Brain microvascular endothelial cell (primary cell): ENCODE data around the gene SLC44A4.

Experiments
- DNase-seq: peaks from one replicate; pipeline ENCODE4 v3.0.0-alpha.2; 2020
- H3K27ac ChIP-seq: fragments of 250-450 bp; sonication (Bioruptor Pico); 2 replicates; pipeline ENCODE4 v1.5.1; 2020; ENCODE audit warnings: mild to moderate bottlenecking, moderate library complexity
- H3K27me3 ChIP-seq: fragments of 250-450 bp; sonication (Bioruptor Pico); replicated peaks from 2 replicates; pipeline ENCODE4 v1.5.1; 2020; ENCODE audit warnings: mild to moderate bottlenecking
- H3K36me3 ChIP-seq: fragments of 250-450 bp; sonication (Bioruptor Pico); replicated peaks from 2 replicates; pipeline ENCODE4 v1.5.1; 2020; ENCODE audit warnings: mild to moderate bottlenecking
- H3K4me3 ChIP-seq: 2 replicates; pipeline ENCODE4 v1.5.1; 2011; ENCODE audit warnings: low read depth, mild to moderate bottlenecking, control low read depth, low read length, moderate library complexity
- in situ Hi-C: cut with HindIII; loops from 2 replicates; pipeline ENCODE4 v1.10.0; 2017; ENCODE audit warnings: low sequenced_read_pairs, low pct_ligation_motif_present
- TF ChIP-seq, protein P1 (sequence below): IDR thresholded peaks from 2 replicates; pipeline ENCODE4 v1.5.1; 2011; ENCODE audit warnings: low read depth, mild to moderate bottlenecking, moderate library complexity, low read length, control low read depth, inconsistent platforms; ENCODE audit errors: missing control alignments

Gene SLC44A4

DNA sequence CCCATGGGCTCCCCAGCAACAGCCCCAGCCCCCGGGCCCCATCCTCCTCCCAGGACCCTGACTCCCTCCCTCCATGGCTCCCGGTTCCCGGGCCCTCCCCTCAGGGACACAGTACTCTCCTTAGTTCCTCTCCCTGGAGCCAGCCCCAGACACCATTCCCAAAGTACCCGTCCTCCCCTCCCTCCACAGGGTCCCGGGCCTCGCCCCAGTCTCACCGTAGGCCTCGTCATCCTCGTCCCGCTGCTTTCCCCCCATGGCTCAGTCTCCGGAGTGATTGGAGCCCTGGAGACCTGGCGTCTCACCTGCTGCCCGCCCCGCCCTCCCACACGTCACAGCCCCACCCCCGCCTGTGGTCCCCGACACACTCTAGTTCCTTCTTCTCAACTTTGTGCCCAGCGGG is at the start of gene SLC44A4:
SLC44A4 (minus strand) TSS at position 272 of the 400 bp plus-strand sequence; CDS start at position 255, 17 bp downstream.
- TF ChIP-seq, protein P1, sequence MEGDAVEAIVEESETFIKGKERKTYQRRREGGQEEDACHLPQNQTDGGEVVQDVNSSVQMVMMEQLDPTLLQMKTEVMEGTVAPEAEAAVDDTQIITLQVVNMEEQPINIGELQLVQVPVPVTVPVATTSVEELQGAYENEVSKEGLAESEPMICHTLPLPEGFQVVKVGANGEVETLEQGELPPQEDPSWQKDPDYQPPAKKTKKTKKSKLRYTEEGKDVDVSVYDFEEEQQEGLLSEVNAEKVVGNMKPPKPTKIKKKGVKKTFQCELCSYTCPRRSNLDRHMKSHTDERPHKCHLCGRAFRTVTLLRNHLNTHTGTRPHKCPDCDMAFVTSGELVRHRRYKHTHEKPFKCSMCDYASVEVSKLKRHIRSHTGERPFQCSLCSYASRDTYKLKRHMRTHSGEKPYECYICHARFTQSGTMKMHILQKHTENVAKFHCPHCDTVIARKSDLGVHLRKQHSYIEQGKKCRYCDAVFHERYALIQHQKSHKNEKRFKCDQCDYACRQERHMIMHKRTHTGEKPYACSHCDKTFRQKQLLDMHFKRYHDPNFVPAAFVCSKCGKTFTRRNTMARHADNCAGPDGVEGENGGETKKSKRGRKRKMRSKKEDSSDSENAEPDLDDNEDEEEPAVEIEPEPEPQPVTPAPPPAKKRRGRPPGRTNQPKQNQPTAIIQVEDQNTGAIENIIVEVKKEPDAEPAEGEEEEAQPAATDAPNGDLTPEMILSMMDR = no peak

DNA sequence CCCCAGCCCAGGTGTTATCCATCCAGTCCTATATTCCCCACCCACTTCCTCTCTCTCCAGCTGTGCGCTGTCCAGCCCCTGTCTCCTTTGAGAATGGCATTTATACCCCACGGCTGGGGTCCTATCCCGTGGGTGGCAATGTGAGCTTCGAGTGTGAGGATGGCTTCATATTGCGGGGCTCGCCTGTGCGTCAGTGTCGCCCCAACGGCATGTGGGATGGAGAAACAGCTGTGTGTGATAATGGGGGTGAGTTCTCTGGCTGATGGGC is 49.8 kb upstream of the SLC44A4 start:
- in situ Hi-C loops = no loop called here
- TF ChIP-seq, protein P1 = no peak
- Histone ChIP-seq H3K4me3 (no peak overlapping the region), H3K36me3 (no peaks in the 10 kb centered on the region), H3K27ac (no peak overlapping the region), H3K27me3 (no peaks in the 10 kb centered on the region)
- no peak for DNase-seq

More for the DNA sequence above, at the start of gene SLC44A4:
- H3K27me3 ChIP-seq = no peaks in the 10 kb centered on the region
- peaks cover 37% of the 10 kb centered on the region for H3K36me3 ChIP-seq
- no peak within 1 kb of the TSS for H3K4me3 ChIP-seq
- H3K27ac ChIP-seq = no peak within 1 kb of the TSS
- no peak for DNase-seq
- in situ Hi-C loops = no loop called here

DNA sequence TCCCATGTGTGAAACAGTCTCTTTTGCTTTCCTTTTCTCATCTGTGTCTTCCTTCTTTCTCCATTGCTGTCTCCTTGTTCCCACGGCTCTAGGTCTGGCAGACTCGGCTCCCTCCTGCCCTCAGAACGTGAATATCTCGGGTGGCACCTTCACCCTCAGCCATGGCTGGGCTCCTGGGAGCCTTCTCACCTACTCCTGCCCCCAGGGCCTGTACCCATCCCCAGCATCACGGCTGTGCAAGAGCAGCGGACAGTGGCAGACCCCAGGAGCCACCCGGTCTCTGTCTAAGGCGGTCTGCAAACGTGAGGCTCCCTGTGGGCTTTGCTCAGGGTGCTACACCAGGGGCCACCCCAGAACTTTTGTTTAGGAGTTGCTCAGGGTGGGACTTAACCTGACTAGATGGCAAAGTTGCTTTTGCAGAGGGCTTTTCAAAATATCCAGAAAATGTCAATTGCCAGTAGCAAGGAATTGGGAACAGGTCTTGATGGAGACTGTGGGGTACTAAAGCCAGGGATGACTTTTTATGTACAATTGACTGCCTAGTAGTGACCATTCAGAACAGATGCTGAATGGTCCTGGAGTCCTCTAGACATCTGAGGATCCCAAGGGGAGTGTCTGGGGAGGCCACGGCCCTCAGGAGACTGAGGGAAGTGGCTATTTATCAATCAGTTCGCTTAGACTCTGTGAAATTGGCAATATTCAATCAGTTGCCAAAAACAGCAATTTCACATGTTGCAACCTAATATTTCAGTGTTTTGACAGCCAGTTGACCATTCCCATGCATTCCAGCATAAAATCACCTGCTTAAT is 49.3 kb upstream of the SLC44A4 start:
- H3K27ac ChIP-seq = no peak overlapping the region
- no peaks in the 10 kb centered on the region for H3K27me3 ChIP-seq
- in situ Hi-C loops = no loop called here
- H3K36me3 ChIP-seq = no peaks in the 10 kb centered on the region
- DNase-seq = no peak
- TF ChIP-seq, protein P1 = no peak
- H3K4me3 ChIP-seq = no peak overlapping the region

DNA sequence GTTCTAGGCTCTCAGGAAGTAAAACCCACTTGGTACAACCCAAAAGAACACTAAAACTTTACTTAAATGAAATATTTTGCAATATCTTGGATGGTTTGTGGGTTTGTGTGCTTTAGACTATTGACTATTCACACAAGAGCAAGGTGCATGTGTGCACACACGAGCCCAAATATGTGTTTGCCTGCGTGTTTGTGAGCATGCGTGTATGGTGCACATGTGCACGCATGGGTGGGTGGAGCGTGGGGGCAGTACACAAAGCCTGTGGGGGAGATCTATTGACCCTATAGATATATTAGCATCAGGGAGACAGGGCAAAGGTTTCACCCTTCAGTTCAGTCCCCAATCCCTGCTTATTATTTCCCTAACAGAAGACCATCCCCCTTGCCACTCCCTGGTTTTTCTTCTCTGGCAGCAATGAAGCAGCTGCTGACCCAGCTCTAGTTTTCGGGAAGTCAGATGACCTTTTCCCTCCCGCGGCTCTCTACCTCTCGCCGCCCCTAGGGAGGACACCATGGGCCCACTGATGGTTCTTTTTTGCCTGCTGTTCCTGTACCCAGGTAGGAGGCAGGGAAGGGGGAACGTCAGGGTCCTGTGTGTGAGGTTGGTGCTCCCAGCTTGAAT is 48.6 kb upstream of the SLC44A4 start, which contains the start of gene C2:
C2 (plus strand) TSS at position 476 of the 621 bp plus-strand sequence; CDS start at position 512, 36 bp downstream.
- no peak for DNase-seq
- in situ Hi-C loops = no loop called here
- no peak within 1 kb of the TSS for H3K27ac ChIP-seq
- H3K36me3 ChIP-seq = no peaks in the 10 kb centered on the region
- TF ChIP-seq, protein P1 = no peak
- H3K4me3 ChIP-seq = no peak within 1 kb of the TSS
- H3K27me3 ChIP-seq = no peaks in the 10 kb centered on the region

DNA sequence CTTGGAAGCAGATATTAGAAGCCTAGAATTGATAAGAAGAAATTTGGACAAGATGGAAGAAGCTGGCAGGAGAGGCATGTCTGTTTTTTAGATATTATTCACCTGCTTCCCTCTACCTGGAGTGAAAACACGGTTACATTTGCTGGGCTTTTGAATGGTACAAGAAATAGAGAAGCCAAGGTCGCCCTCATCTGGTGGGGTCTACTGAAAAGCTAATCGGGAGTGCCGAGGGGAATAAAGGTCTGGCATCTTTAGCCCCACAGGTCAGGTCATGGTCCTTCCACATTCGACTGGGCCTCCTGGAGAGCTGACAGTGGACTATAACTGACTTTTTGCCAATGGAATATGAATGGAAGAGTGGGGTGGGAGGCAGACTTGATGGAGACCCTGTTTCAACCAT is 44.1 kb upstream of the SLC44A4 start:
- H3K36me3 ChIP-seq = no peaks in the 10 kb centered on the region
- TF ChIP-seq, protein P1 = peak; percentile 49
- H3K27ac ChIP-seq = no peak overlapping the region
- DNase-seq = no peak
- H3K4me3 ChIP-seq = no peak overlapping the region
- H3K27me3 ChIP-seq = no peaks in the 10 kb centered on the region
- in situ Hi-C loops = no loop called here
